HTERT RPE-1 (cell line): Measurements from ENCODE around the gene CCDC124.

Experiments used
- in situ Hi-C: fragments of 300-500 bp; cut with MboI; formaldehyde crosslinking; loops from 4 replicates; pipeline ENCODE4 v1.14.3; 2020; ENCODE audit warnings: low sequenced_read_pairs

The CCDC124 gene

GRCh38 chr19:17933414-17934129 is 757 bp downstream of the CCDC124 start:
- in situ Hi-C loops = no loop called here

- in situ Hi-C loops = no loop called here
These were observed 3.6 kb downstream of the CCDC124 start for GRCh38 chr19:17936379-17936778.

GRCh38 chr19:17937371-17937900 is 4.6 kb downstream of the CCDC124 start:
- in situ Hi-C loops = no loop called here

- in situ Hi-C loops = no loop called here
These were observed 5.5 kb downstream of the CCDC124 start for GRCh38 chr19:17938092-17938845.

- in situ Hi-C loops = no loop called here
These were observed 9.4 kb downstream of the CCDC124 start for GRCh38 chr19:17942181-17942580.

GRCh38 chr19:17942582-17943273 is 9.9 kb downstream of the CCDC124 start:
- in situ Hi-C loops = no loop called here

- in situ Hi-C loops = no loop called here
These were observed 10.7 kb downstream of the CCDC124 start for GRCh38 chr19:17943274-17944221.

- in situ Hi-C loops = no loop called here
These were observed 11.5 kb downstream of the CCDC124 start for GRCh38 chr19:17944301-17944700.

GRCh38 chr19:17946965-17947784 is 14.4 kb downstream of the CCDC124 start:
- in situ Hi-C loops = no loop called here

- in situ Hi-C loops = no loop called here
These were observed 15.1 kb downstream of the CCDC124 start for GRCh38 chr19:17947815-17948513.

- in situ Hi-C loops = no loop called here
These were observed 15.7 kb downstream of the CCDC124 start for GRCh38 chr19:17948514-17948900.

- in situ Hi-C loops = no loop called here
These were observed 16.4 kb downstream of the CCDC124 start for GRCh38 chr19:17948931-17949930.

GRCh38 chr19:17949956-17950309 is 17.1 kb downstream of the CCDC124 start:
- in situ Hi-C loops = no loop called here

- in situ Hi-C loops = no loop called here
These were observed 17.7 kb downstream of the CCDC124 start for GRCh38 chr19:17950310-17951156.

- in situ Hi-C loops = no loop called here
These were observed 18.6 kb downstream of the CCDC124 start for GRCh38 chr19:17951157-17951989.
